Lower leg skin (tissue), 3 donors: ENCODE results near the gene TBX2.

Source experiments
- CTCF ChIP-seq, 3 donors: fragments of 450-650 bp; IDR thresholded peaks; one replicate each; pipeline ENCODE4 v1.5.1; 2016; ENCODE audit warnings: antibody characterized with exemption in 3 of 3, mild to moderate bottlenecking in 3 of 3, moderate library complexity in 2 of 3
- POLR2A ChIP-seq, 2 donors: fragments of 450-650 bp; IDR thresholded peaks; one replicate each; pipeline ENCODE4 v1.6.1; 2016 to 2017; ENCODE audit warnings: antibody characterized with exemption in 2 of 2, mild to moderate bottlenecking in 1 of 2, moderate library complexity in 1 of 2

- TF ChIP-seq CTCF (IDR thresholded peaks at IDR 0.05) (no peak), POLR2A (IDR thresholded peaks at IDR 0.05) (no peak)
Measured at GRCh38 chr17:61382796-61383688, 16.6 kb upstream of the TBX2 start.
